ENCODE data around the gene OR1I1.
"Not testable (repeated sequence)": the region's sequence is repeated elsewhere in the genome, so short reads cannot be mapped to it uniquely, and the experiment has no call there.

The OR1I1 gene

GRCh38 chr19:15081911-15082310 lies at the start of gene OR1I1:
Gene OR1I1 (plus strand): TSS chr19:15082211. CDS start chr19:15087066, 4,855 bp downstream.
- no peak for DNase-seq (ENCODE audit: low read depth in 1 of 2, low spot score in 1 of 2)

- no peak for DNase-seq (ENCODE audit: low read depth in 1 of 2, low spot score in 1 of 2)
These were observed 46.2 kb upstream of the OR1I1 start for GRCh38 chr19:15035795-15036311.

- DNase-seq (ENCODE audit: low read depth in 1 of 2, low spot score in 1 of 2) = no peak
These were observed 44.4 kb upstream of the OR1I1 start for GRCh38 chr19:15037586-15037985.

GRCh38 chr19:15038294-15038693 lies 43.7 kb upstream of the OR1I1 start:
- DNase-seq (ENCODE audit: low read depth in 1 of 2, low spot score in 1 of 2) = no peak

- DNase-seq (ENCODE audit: low read depth in 1 of 2, low spot score in 1 of 2) = no peak
These were observed 40.0 kb upstream of the OR1I1 start for GRCh38 chr19:15042003-15042402.

- no peak for DNase-seq (ENCODE audit: low read depth in 1 of 2, low spot score in 1 of 2)
These were observed 39.2 kb upstream of the OR1I1 start for GRCh38 chr19:15042826-15043225.

GRCh38 chr19:15045506-15045905 lies 36.5 kb upstream of the OR1I1 start:
- DNase-seq (ENCODE audit: low read depth in 1 of 2, low spot score in 1 of 2) = no peak

GRCh38 chr19:15047680-15048079 lies 34.3 kb upstream of the OR1I1 start:
- DNase-seq (ENCODE audit: low read depth in 1 of 2, low spot score in 1 of 2) = no peak

- DNase-seq (ENCODE audit: low read depth in 1 of 2, low spot score in 1 of 2) = no peak
These were observed 33.9 kb upstream of the OR1I1 start for GRCh38 chr19:15048128-15048527.

- no peak for DNase-seq (ENCODE audit: low read depth in 1 of 2, low spot score in 1 of 2)
These were observed 33.0 kb upstream of the OR1I1 start, which contains the start of gene CASP14 for GRCh38 chr19:15048885-15049541. Gene CASP14 (plus strand): TSS chr19:15049480. CDS start chr19:15052252, 2,772 bp downstream.

- no peak for DNase-seq (ENCODE audit: low read depth in 1 of 2, low spot score in 1 of 2)
These were observed 31.4 kb upstream of the OR1I1 start for GRCh38 chr19:15050639-15051038.

GRCh38 chr19:15062036-15062435 lies 20.0 kb upstream of the OR1I1 start:
- no peak for DNase-seq (ENCODE audit: low read depth in 1 of 2, low spot score in 1 of 2)

GRCh38 chr19:15070386-15070785 lies 11.6 kb upstream of the OR1I1 start:
- not testable (repeated sequence) for DNase-seq (ENCODE audit: low read depth in 1 of 2, low spot score in 1 of 2)

GRCh38 chr19:15072930-15073647 lies 8.9 kb upstream of the OR1I1 start:
- no peak for DNase-seq (ENCODE audit: low read depth in 1 of 2, low spot score in 1 of 2)

- DNase-seq (ENCODE audit: low read depth in 1 of 2, low spot score in 1 of 2) = no peak
These were observed 7.6 kb upstream of the OR1I1 start for GRCh38 chr19:15074371-15074770.

GRCh38 chr19:15075806-15076205 lies 6.2 kb upstream of the OR1I1 start:
- no peak for DNase-seq (ENCODE audit: low read depth in 1 of 2, low spot score in 1 of 2)

GRCh38 chr19:15080002-15080401 lies 2.0 kb upstream of the OR1I1 start:
- not testable (repeated sequence) for DNase-seq (ENCODE audit: low read depth in 1 of 2, low spot score in 1 of 2)

GRCh38 chr19:15087182-15087581 lies 5.2 kb downstream of the OR1I1 start:
- DNase-seq (ENCODE audit: low read depth in 1 of 2, low spot score in 1 of 2) = no peak

- no peak for DNase-seq (ENCODE audit: low read depth in 1 of 2, low spot score in 1 of 2)
These were observed 10.1 kb downstream of the OR1I1 start for GRCh38 chr19:15091918-15092753.

- no peak for DNase-seq (ENCODE audit: low read depth in 1 of 2, low spot score in 1 of 2)
These were observed 11.0 kb downstream of the OR1I1 start for GRCh38 chr19:15093001-15093400.

- no peak for DNase-seq (ENCODE audit: low read depth in 1 of 2, low spot score in 1 of 2)
These were observed 14.2 kb downstream of the OR1I1 start for GRCh38 chr19:15096223-15096622.

All from stimulated activated CD4-positive, alpha-beta T cell treated with anti-CD3 and anti-CD28 coated beads, Interleukin-15, amount 100 ng/mL, for 1 hour (primary cell).